Activated CD4-positive, alpha-beta T cell treated with anti-CD3 and anti-CD28 coated beads, Interleukin-2, amount 50 U/mL, for 4 hours (primary cell): ENCODE data around the gene CYP26B1.

Source experiments
- DNase-seq, 2 experiments: peaks; one replicate each; pipeline ENCODE4 v3.0.0-alpha.2; 2020

Gene CYP26B1, protein sequence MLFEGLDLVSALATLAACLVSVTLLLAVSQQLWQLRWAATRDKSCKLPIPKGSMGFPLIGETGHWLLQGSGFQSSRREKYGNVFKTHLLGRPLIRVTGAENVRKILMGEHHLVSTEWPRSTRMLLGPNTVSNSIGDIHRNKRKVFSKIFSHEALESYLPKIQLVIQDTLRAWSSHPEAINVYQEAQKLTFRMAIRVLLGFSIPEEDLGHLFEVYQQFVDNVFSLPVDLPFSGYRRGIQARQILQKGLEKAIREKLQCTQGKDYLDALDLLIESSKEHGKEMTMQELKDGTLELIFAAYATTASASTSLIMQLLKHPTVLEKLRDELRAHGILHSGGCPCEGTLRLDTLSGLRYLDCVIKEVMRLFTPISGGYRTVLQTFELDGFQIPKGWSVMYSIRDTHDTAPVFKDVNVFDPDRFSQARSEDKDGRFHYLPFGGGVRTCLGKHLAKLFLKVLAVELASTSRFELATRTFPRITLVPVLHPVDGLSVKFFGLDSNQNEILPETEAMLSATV

DNA sequence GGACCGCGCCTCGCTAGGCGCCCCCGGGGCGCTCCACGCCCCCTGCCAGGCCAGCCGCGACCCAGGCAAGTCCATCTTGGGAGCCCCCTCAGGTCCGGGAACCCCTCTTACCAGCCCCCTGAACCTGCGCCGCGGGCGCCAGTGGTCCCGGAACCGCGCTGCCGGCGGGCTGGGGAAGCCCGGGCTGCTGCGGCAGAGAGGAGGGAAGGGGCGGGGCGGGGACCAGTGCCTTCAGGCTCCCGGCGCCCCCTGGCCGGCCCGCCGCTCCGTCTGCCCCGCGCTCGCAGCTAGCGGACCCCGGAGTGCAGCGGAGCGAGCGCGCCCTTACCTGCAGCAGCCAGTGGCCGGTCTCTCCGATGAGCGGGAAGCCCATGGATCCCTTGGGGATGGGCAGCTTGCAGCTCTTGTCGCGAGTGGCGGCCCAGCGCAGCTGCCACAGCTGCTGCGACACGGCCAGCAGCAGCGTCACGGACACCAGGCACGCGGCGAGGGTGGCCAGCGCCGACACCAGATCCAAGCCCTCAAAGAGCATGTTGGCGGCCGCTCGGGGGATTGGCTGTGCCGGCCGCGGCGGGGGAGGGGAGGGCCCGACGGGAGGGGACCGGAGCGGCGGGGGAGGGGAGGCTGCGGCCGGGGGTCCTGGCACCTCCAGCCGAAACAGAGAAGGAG is at the start of gene CYP26B1:
TSS of gene CYP26B1 (minus strand) at position 560 of the 669 bp plus-strand sequence. CDS start at position 532, 28 bp downstream.
- no peak for DNase-seq

DNA sequence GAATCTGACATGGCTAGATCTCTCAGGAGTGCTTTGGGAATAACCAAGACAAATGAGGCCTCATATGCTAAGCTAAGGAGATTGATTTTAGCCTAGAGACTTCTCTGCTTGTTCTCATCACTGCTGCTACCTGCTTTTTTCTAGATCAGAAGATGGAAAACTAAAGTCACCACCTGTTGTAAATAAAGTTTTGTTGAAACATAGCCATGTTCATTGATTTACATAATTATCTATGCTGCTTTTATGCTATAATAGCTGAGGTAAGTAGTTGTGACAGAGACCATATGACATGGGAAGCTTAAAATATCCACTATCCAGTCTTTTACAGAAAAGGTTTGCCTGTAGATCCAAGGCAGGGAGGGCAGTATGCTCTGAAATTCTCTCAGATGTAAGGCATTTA is 46.1 kb upstream of the CYP26B1 start:
- DNase-seq = no peak

DNA sequence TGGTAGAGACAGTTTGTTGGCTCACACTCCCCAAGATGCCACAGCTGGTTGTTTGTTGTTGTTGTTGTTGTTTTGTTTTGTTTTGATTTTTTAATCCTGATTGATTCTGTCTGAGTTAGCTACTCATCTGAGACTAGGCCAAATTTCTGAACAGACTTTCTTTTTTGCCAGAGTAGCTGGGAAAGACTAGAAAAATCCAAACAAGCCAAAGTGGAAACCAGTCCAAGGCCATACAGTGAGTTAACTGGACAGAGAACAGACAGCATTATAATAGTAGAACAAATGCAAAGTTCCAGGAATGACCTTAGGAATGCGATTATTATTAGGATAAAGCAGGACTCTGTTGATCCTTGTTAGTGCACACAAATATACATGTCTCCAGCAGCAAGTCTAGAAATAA is 43.8 kb upstream of the CYP26B1 start:
- DNase-seq = no peak

DNA sequence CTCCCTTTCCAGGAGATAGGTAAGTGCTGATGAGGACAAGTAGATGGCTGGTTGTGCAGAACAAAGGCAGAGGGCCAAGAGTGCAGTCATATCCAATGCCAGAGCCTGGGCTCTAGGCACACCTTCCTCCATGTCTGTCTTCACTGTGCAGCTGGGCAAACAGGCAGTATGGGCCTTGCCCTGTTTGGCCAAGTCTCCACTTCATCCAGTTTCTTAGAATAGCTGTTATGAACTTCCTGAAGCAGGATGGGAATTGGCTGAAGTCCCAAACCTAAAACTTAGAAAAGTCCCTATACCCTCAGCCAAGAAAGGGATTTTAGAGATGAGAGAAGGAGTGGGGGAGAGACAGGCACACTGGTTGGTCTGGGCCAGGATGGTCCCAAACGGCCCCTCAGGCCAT is 37.5 kb upstream of the CYP26B1 start:
- DNase-seq = no peak

DNA sequence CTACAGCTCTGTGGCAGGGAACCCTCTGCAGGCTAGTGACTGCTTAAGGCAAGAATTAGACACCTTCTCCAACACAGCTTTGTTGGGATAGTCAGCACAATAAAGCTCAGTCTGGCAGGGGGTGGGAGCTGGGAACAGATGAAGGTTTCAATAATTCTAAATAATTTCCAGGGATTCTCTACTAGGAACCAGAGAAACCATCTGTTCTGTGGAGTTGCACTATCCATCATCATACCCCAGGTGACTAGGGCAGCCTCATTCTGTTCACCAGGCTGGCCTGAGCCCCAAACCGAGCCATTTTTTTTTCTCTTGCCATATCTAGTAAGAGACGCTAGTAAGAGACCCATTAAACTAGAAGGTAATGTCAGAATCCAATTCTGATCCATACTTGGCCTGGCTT is 35.8 kb upstream of the CYP26B1 start:
- DNase-seq = no peak

DNA sequence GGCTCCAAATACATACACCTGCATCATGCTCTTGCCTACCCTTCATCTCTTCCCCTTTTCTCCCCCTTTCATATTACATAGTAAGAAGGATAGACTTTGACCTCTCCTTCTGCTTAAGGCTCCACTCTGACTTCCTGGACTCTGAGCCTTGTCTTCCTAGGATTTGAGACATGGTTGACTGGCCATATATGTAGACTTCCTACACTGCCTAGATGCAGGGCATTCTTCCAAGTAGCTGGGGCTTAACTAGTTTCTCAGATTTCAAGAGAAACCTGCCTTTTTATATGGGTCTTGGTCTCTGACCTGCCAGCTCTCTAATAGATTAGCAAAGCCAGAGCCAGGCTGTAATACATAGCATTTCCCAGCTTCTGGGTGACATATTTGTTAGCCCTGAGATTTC is 35.4 kb upstream of the CYP26B1 start:
- DNase-seq = no peak

DNA sequence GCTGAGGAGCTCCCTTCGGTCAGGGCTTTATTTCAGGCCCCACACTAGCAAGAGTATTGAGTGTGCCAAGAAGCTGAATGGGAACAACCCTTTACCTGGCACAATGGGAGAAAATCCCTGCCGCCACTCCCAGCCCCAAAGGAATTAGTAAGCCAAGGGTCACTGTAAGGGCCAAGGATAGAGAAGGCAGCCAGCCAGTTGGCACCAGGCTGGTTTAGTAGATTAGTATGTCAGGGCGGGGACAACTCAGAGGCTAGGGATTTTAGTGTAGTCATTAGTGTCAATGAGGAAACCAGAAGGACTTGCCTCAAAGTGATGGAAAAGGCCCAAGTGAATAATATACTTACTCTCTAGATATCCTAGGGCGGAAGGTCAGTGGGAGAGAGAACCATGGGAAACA is 34.9 kb upstream of the CYP26B1 start:
- DNase-seq = no peak

DNA sequence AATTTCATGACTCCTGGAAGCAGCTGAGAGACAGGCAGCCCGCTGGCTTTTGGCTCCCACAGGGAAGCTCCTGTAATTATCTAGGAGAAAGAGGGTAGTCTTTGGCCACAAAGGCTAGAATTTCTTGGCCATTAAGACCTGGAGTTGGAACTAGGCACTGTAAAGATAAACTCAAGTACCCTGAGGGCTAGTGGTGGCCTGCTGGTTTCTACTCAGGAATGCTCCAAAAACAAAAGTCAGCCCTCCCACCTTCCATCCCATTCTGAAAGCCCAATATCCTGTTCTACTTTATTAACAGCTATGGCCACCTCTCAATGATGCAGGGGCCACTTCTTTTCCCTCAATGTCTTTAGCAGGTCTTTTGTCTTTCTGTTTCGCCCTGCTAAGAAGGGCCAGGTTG is 34.0 kb upstream of the CYP26B1 start:
- no peak for DNase-seq

DNA sequence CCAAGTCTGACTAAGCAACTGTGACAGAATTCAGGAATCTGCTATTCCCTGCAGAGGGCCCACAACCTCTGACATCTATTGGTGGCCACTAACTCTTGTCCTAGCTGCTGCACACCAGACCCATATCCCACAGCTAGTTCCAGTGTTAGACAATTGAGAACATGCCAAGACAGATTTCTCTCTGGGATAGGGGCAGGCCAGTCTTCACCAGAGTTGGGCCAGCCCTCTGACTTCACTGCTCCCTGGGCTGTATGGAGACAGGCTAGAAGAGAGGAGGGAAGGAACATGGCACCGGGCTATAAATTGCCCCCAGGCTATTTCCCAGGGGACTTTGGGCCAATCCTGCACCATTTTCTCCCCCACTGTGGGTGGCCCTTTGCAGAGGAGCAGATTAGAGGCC is 32.7 kb upstream of the CYP26B1 start:
- DNase-seq = no peak

DNA sequence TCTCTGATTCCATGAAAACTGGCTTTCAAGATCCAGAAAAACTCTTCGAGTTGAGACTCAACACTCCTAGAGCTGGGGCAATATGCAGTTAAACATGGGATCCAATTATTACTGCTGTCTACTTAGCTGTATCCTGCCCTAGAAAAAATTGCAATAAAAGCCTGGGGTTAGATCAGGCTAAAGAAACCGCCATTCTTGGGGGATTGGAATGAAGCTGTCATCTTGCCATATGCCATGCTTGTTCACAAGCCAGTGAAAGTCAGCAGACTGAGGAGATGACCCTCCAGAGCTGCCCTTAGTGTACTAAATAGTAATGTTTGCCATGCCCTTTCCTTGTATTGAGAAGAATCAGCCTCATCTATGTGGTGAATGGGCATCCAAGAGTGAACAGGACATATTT is 30.9 kb upstream of the CYP26B1 start:
- no peak for DNase-seq

DNA sequence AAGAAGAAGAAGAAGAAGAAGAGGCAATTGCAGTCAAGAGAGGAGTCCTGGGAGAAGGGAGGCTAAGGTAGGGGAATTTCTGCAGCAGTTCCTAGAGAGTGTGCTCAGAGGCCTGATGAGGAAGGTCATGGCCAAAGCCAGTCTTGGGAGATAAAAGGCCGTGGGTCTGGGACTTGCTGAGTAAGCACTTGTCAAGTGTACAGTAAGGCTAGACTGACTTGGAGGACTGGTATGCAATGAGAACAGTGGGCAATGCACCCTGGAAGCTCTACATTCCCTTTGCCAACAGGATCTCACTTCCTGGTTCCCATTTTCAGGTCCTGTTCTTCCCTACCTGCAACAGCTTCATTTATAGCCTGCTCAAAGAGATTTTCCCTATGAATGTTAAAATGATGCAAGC is 28.6 kb upstream of the CYP26B1 start:
- DNase-seq = no peak

DNA sequence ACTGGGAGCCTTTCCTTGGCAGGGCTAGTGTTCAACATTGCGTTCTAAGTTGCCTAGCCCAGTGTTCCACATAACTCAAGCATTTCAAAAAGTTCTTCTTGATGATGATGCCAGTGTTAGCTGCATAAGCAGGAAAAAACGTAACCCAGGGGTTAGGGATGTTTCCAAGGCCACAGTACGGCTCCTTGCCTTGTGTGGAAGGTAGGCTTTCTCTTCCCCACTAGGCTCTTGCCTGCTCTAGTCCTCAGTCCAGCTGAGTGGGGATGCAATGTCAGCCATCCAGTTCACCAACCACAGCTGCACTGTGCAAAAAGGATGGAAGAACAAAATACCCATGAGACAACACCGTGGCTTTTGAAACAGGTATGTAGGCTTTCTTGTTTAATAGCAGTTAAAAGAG is 28.0 kb upstream of the CYP26B1 start:
- no peak for DNase-seq

DNA sequence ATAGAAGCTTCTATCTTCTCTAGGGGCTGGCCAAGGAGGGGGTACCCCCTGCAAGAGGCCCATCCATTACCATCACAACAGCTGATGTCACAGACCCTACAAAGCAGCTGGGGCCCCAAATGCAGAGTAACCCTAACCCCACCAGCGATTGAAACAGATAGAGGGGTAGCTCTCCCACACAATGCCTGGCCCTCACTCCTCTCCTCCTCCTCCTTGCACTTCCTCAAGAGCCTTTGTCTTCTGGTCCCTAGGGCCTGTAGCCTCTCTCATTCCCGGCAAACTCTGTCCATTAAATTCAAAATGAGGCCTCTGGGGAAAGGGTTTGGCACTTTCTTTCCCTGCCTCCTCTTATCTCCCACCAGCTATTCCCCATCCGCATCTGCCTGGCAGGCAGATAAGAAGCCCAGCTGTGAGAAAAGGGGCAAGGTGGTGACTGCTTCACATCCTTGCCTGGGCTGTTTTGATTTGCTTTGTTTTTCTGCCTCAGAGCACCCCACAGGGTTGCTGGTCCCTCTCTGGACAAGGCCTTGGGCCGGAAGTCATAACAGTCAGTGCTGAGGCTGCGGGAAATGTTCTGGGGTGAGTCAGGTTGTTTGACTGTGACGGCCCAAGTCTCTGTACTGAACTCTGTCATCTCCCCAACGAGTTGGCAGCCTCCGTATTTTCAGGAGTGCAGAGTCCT is 26.1 kb upstream of the CYP26B1 start:
- DNase-seq = no peak

DNA sequence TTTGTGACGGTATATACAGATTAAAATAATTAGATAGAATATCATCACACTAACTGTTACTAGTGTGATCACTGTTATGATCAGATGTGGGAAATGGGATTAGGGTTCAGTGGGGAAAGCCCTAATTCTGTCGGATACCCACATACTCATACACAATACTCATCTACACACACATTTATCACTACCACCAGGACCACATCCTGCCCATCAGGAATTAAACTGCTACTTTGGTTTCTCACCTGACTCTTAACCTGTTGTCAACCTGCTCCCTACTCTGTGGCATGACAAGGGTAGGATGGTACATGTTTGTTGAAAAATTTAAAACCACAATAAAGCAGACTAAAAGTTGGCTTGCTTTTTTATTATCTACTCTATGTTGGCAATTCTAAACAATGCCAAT is 24.8 kb upstream of the CYP26B1 start:
- no peak for DNase-seq

DNA sequence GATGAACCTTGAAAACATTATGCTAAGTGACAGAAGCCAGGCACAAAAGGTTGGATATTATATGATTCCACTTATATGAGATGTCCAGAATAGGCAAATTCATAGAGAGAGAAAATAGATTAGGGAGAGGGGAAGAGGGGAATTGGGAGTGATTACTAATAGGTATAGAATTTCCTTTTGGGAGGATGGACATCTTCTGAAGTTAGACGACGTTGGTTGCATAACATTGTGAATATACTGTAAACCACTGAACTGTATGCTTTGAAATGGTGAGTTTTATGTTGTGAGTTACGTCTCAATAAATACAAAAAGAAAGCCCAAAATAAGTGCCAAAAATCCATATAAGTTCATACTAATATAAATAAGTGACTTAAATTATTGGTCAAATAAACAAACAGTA is 18.6 kb upstream of the CYP26B1 start:
- DNase-seq = no peak

DNA sequence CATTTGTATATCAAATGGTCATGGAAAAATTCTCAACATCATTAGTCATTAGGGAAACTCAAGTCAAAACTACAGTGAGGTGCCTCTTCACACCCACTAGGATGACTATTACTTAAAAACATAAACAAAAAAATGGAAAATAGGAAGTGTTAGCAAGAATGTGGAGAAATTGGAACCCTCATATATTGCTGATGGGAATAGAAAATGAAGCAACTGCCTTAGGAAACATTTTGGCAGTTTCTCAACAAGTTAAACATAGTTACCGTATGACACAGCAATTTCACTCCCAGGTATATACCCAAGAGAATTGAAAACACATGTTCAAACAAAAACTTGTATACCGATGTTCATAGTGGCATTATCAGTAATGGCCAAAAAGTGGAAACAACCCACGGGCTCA is 18.1 kb upstream of the CYP26B1 start:
- DNase-seq = no peak

DNA sequence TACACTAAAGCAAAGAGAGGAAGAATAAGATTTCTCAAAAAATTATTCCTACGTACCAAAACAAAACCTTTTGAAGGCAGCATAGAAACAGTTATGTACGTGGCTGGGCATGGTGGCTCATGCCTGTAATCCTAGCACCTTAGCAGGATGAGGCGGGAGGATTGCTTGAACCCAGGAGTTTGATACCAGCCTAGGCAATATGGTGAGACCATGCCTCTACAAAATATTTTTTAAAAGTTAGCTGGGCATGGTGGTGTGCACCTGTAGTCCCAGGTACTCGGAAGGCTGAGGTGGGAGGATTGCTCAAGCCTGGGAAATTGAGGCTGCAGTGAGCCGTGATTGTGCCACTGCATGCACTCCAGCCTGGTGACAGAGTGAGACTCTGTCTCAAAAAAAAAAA is 14.9 kb upstream of the CYP26B1 start:
- DNase-seq = no peak

DNA sequence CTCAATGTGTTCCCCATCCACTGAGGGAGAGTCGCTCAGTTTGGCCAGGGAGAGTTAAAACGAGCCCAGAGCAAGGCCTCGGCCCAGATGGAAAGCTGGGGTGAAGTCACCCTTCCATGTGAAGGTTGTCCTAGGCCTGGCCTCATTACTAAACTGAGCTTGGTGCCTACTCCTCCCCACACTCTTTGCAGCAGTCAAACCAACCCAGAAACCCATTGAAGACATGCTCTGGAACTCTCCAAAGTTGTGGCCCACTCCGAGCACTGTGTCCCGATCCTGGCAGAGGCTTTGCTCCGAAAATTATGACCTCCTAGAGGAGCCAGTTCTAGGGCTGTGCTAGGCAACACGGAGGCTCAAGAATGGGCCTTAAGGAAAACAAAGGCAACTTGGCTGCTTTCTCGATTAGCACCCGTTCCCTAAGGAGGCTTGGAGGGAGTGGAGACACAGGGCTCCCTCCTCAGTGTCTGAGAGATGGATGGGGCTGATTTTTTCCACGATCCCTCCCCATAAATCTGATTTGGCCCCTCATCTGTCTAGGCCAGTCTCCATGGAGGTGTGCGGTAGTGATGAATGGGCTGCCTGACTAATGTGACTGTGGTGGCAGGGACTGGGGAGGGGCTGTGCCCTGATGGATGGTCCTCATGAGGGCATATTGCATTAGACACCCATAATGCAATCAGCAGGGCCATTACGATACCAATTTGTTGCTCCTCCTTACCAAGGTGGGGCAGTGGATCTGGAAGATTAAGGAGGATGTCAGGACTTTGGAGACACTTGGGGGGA is 11.7 kb upstream of the CYP26B1 start:
- no peak for DNase-seq

DNA sequence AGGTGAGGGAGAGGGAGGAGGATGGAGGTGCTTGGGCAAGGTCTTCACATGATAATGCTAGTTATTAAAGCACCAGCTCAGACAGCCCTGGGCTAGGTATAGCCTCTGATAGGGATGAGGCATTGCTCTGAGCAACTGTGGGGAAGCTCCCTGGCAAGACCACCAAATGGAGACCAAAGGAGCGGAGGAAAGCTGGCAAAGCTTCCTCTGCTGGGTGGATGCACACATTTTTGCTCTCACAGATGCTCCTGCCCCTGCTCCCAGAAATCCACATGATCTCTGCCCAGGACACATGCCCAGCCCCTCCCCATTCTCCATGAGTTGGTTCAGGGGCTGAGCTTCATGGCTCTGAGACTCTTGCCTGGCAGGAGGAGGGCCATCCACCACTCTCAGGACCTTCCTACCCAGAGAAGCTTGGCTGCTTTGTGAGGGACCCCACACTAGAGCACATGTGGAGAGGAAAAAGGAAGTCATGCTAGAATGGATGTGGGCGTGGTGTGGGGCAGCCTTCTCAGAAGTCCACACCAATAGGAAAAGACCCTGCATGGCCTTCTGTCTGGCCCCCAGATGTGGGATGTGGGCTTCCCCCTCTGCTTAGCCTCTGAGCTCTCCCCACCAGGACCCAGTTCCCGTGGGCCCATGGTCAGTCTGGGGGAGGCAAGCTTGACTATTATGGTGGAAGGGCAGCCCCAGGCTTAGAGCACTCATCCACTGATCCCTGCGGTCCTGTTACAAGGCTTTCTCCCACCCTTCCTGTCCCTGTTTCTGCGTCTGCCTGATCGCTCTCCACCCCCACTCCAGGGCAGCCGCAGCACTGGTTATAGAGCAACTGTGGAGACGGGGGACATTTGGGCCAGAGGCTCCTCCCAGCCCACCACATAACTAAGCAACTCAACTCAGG is 10.5 kb upstream of the CYP26B1 start:
- no peak for DNase-seq

DNA sequence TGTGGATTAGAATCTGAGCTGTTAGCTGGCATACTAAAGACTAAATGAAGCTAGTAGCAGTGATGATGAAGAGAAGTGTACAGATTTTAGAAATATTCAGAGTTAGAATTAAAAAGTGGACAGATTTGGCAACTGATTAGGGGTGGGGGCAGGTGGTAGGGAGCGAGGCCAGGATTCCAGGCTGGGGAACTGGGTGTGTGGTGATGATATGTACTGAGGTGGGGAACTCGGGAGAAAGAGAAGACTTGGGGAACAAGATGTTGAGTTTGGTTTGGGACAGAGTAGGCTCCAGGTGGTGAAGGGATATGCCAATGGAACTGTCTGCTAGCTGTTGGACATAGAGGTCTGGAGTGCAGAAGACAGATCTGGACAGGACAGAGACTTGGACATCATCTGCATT is 9.2 kb upstream of the CYP26B1 start:
- no peak for DNase-seq

DNA sequence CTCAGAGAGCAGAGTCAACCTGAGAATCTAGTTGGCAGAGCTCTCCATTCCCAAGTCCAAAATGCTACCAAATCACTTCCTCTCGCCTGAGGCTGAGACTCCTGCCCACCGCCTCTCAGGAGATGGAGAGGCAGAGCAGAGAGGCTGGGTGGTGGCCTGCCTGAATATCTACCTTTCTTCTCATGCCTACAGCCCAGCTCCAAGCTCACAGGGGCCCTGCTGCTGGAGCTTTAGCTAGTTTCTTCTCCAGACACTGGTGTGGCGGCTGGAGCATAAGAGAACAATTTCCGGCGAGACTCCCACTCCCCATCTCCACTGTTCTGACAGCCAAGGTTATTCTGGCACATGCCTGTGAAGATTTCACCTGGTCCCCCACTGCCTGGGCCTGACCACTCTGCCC is 8.1 kb upstream of the CYP26B1 start:
- no peak for DNase-seq

DNA sequence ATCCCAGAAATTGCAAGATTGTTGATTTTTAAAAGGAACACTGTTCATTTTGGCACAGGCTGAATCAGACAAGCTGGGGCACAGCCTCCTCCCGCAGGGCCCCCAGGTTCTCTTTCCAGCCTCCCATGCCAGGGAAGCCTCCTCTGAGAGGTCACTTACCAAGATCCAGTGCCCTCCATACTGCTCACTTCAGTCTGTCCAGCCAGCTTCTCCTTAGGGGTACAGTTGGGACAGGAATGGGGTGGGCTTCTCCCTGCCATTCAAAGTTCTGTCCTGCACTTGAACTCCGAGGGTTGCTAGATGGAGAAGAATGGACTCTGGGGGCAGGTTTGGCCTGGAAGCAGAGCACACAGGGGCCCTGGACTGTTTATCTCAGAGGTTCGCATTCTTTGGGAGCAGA is 7.5 kb upstream of the CYP26B1 start:
- DNase-seq = no peak
